Rectal smooth muscle tissue (tissue), 1 donor: Measurements from ENCODE around the gene MICAL3.

Source experiments
- H3K27ac ChIP-seq: one replicate; pipeline ENCODE4 v1.7.0; 2013; ENCODE audit warnings: low read depth, low read length, inconsistent platforms
- H3K27me3 ChIP-seq: one replicate; pipeline ENCODE4 v1.7.0; 2013; ENCODE audit warnings: low read length; ENCODE audit not compliant: control insufficient read depth, insufficient read depth
- H3K36me3 ChIP-seq: one replicate; pipeline ENCODE4 v1.7.0; 2013; ENCODE audit warnings: low read length; ENCODE audit not compliant: control insufficient read depth, insufficient read depth
- H3K4me1 ChIP-seq: one replicate; pipeline ENCODE4 v1.7.0; 2013; ENCODE audit warnings: low read length; ENCODE audit not compliant: control insufficient read depth, insufficient read depth
- H3K4me3 ChIP-seq: one replicate; pipeline ENCODE4 v1.7.0; 2013; ENCODE audit warnings: low read length
- H3K9ac ChIP-seq: one replicate; pipeline ENCODE4 v1.7.0; 2013; ENCODE audit warnings: low read length

MICAL3 gene

GRCh38 chr22:17911887-17912286 lies 112.5 kb downstream of the MICAL3 start:
- Histone ChIP-seq H3K4me3 (no peak overlapping the region), H3K36me3 (no peaks in the 10 kb centered on the region), H3K9ac (no peak overlapping the region), H3K4me1 (peaks cover 41% of the 10 kb centered on the region), H3K27ac (peak overlapping the region; percentile 73), H3K27me3 (no peaks in the 10 kb centered on the region)

GRCh38 chr22:17911312-17911705 lies 113.1 kb downstream of the MICAL3 start:
- Histone ChIP-seq H3K27ac (peak overlapping the region; percentile 73), H3K36me3 (peaks cover under 1% of the 10 kb centered on the region), H3K4me1 (peaks cover 41% of the 10 kb centered on the region), H3K9ac (no peak overlapping the region), H3K27me3 (no peaks in the 10 kb centered on the region), H3K4me3 (no peak overlapping the region)

GRCh38 chr22:17910561-17911311 lies 113.6 kb downstream of the MICAL3 start:
- Histone ChIP-seq H3K27me3 (no peaks in the 10 kb centered on the region), H3K4me1 (peaks cover 41% of the 10 kb centered on the region), H3K4me3 (no peak overlapping the region), H3K27ac (peak overlapping the region; percentile 73), H3K36me3 (peaks cover 6% of the 10 kb centered on the region), H3K9ac (no peak overlapping the region)

- Histone ChIP-seq H3K4me3 (no peak overlapping the region), H3K4me1 (peaks cover 40% of the 10 kb centered on the region), H3K36me3 (peaks cover 16% of the 10 kb centered on the region), H3K27me3 (no peaks in the 10 kb centered on the region), H3K9ac (no peak overlapping the region), H3K27ac (peak overlapping the region; percentile 40)
Measured at GRCh38 chr22:17907748-17908051, 116.7 kb downstream of the MICAL3 start.

GRCh38 chr22:17906978-17907747 lies 117.2 kb downstream of the MICAL3 start:
- no peak overlapping the region for H3K4me3 ChIP-seq
- peaks cover 16% of the 10 kb centered on the region for H3K36me3 ChIP-seq
- H3K27ac ChIP-seq, result peak overlapping the region; percentile 40
- H3K9ac ChIP-seq, result no peak overlapping the region
- no peaks in the 10 kb centered on the region for H3K27me3 ChIP-seq
- peaks cover 40% of the 10 kb centered on the region for H3K4me1 ChIP-seq

- Histone ChIP-seq H3K4me3 (no peak overlapping the region), H3K27me3 (no peaks in the 10 kb centered on the region), H3K36me3 (peaks cover 25% of the 10 kb centered on the region), H3K27ac (no peak overlapping the region), H3K4me1 (peaks cover 27% of the 10 kb centered on the region), H3K9ac (no peak overlapping the region)
Measured at GRCh38 chr22:17905445-17905844, 118.9 kb downstream of the MICAL3 start.

GRCh38 chr22:17903564-17904295 lies 120.6 kb downstream of the MICAL3 start:
- H3K27me3 ChIP-seq, result no peaks in the 10 kb centered on the region
- H3K4me1 ChIP-seq, result peaks cover 16% of the 10 kb centered on the region
- peak overlapping the region; percentile 75 for H3K27ac ChIP-seq
- H3K4me3 ChIP-seq, result no peak overlapping the region
- peaks cover 31% of the 10 kb centered on the region for H3K36me3 ChIP-seq
- H3K9ac ChIP-seq, result no peak overlapping the region

GRCh38 chr22:17902960-17903359 lies 121.4 kb downstream of the MICAL3 start:
- H3K27me3 ChIP-seq, result no peaks in the 10 kb centered on the region
- peak overlapping the region; percentile 75 for H3K27ac ChIP-seq
- H3K4me3 ChIP-seq, result no peak overlapping the region
- peaks cover 16% of the 10 kb centered on the region for H3K4me1 ChIP-seq
- no peak overlapping the region for H3K9ac ChIP-seq
- H3K36me3 ChIP-seq, result peaks cover 31% of the 10 kb centered on the region

- no peak overlapping the region for H3K27ac ChIP-seq
- peaks cover 16% of the 10 kb centered on the region for H3K36me3 ChIP-seq
- no peaks in the 10 kb centered on the region for H3K27me3 ChIP-seq
- H3K9ac ChIP-seq, result no peak overlapping the region
- peaks cover 6% of the 10 kb centered on the region for H3K4me1 ChIP-seq
- H3K4me3 ChIP-seq, result no peak overlapping the region
Measured at GRCh38 chr22:17898375-17898774, 126.0 kb downstream of the MICAL3 start.

- Histone ChIP-seq H3K4me1 (peaks cover 1% of the 10 kb centered on the region), H3K36me3 (peaks cover 16% of the 10 kb centered on the region), H3K9ac (no peak overlapping the region), H3K27me3 (no peaks in the 10 kb centered on the region), H3K4me3 (no peak overlapping the region), H3K27ac (no peak overlapping the region)
Measured at GRCh38 chr22:17897858-17898257, 126.5 kb downstream of the MICAL3 start.

- peaks cover 16% of the 10 kb centered on the region for H3K36me3 ChIP-seq
- no peak overlapping the region for H3K9ac ChIP-seq
- H3K4me3 ChIP-seq, result no peak overlapping the region
- no peaks in the 10 kb centered on the region for H3K4me1 ChIP-seq
- no peaks in the 10 kb centered on the region for H3K27me3 ChIP-seq
- no peak overlapping the region for H3K27ac ChIP-seq
Measured at GRCh38 chr22:17897426-17897825, 126.9 kb downstream of the MICAL3 start.

- no peaks in the 10 kb centered on the region for H3K27me3 ChIP-seq
- no peak overlapping the region for H3K27ac ChIP-seq
- peaks cover 5% of the 10 kb centered on the region for H3K4me1 ChIP-seq
- H3K9ac ChIP-seq, result no peak overlapping the region
- no peak overlapping the region for H3K4me3 ChIP-seq
- H3K36me3 ChIP-seq, result peaks cover 12% of the 10 kb centered on the region
Measured at GRCh38 chr22:17896586-17896985, 127.8 kb downstream of the MICAL3 start.
